Medulla oblongata (tissue), 1 donor: Measurements from ENCODE around the gene RAPGEF5.

Experiments
- DNase-seq: peaks from one replicate; pipeline ENCODE4 v3.0.0-alpha.2; 2015; ENCODE audit errors: extremely low spot score

RAPGEF5 gene

GRCh38 chr7:22256541-22257096 is 100.3 kb downstream of the RAPGEF5 start:
- peak; percentile 77 for DNase-seq

GRCh38 chr7:22255834-22256233 is 101.1 kb downstream of the RAPGEF5 start:
- DNase-seq, result peak; percentile 51

- no peak for DNase-seq
Measured at GRCh38 chr7:22255342-22255741, 101.6 kb downstream of the RAPGEF5 start.

GRCh38 chr7:22252936-22253536 is 103.9 kb downstream of the RAPGEF5 start:
- peak; percentile 74 for DNase-seq

GRCh38 chr7:22252016-22252415 is 104.9 kb downstream of the RAPGEF5 start:
- peak; percentile 39 for DNase-seq

- peak; percentile 71 for DNase-seq
Measured at GRCh38 chr7:22251281-22251680, 105.7 kb downstream of the RAPGEF5 start.

GRCh38 chr7:22250390-22250789 is 106.6 kb downstream of the RAPGEF5 start:
- DNase-seq, result peak; percentile 56

- DNase-seq, result no peak
Measured at GRCh38 chr7:22248111-22248809, 108.7 kb downstream of the RAPGEF5 start.

- no peak for DNase-seq
Measured at GRCh38 chr7:22241805-22242390, 115.1 kb downstream of the RAPGEF5 start.

GRCh38 chr7:22240904-22241571 is 115.9 kb downstream of the RAPGEF5 start:
- no peak for DNase-seq

GRCh38 chr7:22238354-22239311 is 118.3 kb downstream of the RAPGEF5 start:
- DNase-seq, result no peak

GRCh38 chr7:22235134-22235533 is 121.8 kb downstream of the RAPGEF5 start:
- DNase-seq, result no peak

GRCh38 chr7:22234227-22234626 is 122.7 kb downstream of the RAPGEF5 start:
- no peak for DNase-seq

GRCh38 chr7:22231806-22232205 is 125.1 kb downstream of the RAPGEF5 start:
- no peak for DNase-seq

GRCh38 chr7:22231141-22231540 is 125.8 kb downstream of the RAPGEF5 start:
- no peak for DNase-seq

GRCh38 chr7:22230238-22230637 is 126.7 kb downstream of the RAPGEF5 start:
- DNase-seq, result no peak

GRCh38 chr7:22229148-22229547 is 127.8 kb downstream of the RAPGEF5 start:
- no peak for DNase-seq

GRCh38 chr7:22223807-22224206 is 133.1 kb downstream of the RAPGEF5 start:
- no peak for DNase-seq

GRCh38 chr7:22220941-22221340 is 136.0 kb downstream of the RAPGEF5 start:
- DNase-seq, result no peak

- DNase-seq, result no peak
Measured at GRCh38 chr7:22219739-22220493, 137.0 kb downstream of the RAPGEF5 start.
